ENCODE measurements around the gene NUP37.

DNA sequence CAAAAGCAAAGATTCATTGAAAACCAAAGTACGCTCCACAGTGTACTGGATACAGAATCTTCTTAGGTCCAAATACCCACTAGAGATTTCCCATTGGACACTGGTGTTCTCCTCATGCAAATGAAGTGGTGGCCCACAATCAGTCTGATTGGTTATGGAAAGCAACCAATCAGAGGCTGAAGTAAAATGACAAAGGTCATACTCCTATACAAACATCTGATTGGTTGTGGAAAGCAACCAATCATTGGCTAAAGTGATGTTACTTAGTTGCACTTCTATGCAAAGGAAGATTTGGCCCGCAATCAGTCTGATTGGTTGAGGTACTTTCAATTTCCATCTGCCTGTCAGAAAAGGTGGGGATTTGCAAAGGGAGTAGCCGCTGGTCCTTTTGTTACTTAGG, 56.8 kb downstream of the NUP37 start:
- TF ChIP-seq, protein P1, sequence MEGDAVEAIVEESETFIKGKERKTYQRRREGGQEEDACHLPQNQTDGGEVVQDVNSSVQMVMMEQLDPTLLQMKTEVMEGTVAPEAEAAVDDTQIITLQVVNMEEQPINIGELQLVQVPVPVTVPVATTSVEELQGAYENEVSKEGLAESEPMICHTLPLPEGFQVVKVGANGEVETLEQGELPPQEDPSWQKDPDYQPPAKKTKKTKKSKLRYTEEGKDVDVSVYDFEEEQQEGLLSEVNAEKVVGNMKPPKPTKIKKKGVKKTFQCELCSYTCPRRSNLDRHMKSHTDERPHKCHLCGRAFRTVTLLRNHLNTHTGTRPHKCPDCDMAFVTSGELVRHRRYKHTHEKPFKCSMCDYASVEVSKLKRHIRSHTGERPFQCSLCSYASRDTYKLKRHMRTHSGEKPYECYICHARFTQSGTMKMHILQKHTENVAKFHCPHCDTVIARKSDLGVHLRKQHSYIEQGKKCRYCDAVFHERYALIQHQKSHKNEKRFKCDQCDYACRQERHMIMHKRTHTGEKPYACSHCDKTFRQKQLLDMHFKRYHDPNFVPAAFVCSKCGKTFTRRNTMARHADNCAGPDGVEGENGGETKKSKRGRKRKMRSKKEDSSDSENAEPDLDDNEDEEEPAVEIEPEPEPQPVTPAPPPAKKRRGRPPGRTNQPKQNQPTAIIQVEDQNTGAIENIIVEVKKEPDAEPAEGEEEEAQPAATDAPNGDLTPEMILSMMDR (IDR thresholded peaks at IDR 0.05 in 4 of 5, conservative IDR thresholded peaks at IDR 0.05 in 1 of 5) = no peak
- no peak for TF ChIP-seq POLR2A (IDR thresholded peaks at IDR 0.05)

Measured in gastrocnemius medialis (tissue), 4 donors.